IPS-18a (cell line): Measurements from ENCODE around the gene WNK1.
"Not testable (repeated sequence)": the region's sequence is repeated elsewhere in the genome, so short reads cannot be mapped to it uniquely, and the experiment has no call there.

Source experiments
- H3K27ac ChIP-seq: one replicate; pipeline ENCODE4 v1.5.1; 2013; ENCODE audit warnings: low read length
- H3K27me3 ChIP-seq: one replicate; pipeline ENCODE4 v1.6.1; 2013; ENCODE audit warnings: mild to moderate bottlenecking, low read length; ENCODE audit not compliant: control insufficient read depth, insufficient read depth
- H3K36me3 ChIP-seq: one replicate; pipeline ENCODE4 v1.6.1; 2013; ENCODE audit warnings: low read depth, low read length; ENCODE audit not compliant: control insufficient read depth
- H3K4me1 ChIP-seq: one replicate; pipeline ENCODE4 v1.6.1; 2013; ENCODE audit warnings: low read depth, low read length; ENCODE audit not compliant: control insufficient read depth
- H3K4me3 ChIP-seq: one replicate; pipeline ENCODE4 v1.5.1; 2013; ENCODE audit warnings: low read length
- H3K9ac ChIP-seq: one replicate; pipeline ENCODE4 v1.6.1; 2013; ENCODE audit warnings: mild to moderate bottlenecking, low read length, moderate library complexity
- H3K9me3 ChIP-seq: one replicate; pipeline ENCODE4 v1.6.1; 2013; ENCODE audit warnings: low read depth, low read length; ENCODE audit not compliant: control insufficient read depth

Gene WNK1

DNA sequence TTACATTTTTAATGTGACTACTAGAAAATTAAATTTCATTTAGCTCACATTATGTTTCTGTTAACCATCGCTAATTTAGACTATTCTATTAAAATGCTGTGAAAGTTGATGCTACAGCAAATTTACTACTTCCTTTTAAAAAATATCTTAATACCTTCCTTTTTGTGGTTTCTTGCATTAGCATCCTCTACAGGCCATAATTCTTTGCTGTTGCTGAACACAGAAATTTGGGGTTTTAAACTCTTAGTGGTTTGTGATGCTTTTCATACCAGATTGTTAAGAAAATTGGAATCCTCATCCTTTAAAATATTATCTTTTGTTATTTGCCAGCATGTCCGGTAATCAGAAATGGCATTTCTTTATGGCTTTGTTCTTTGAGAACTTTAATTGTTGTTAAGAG, 18.1 kb downstream of the WNK1 start:
- H3K9ac ChIP-seq, result no peak overlapping the region
- no peaks in the 10 kb centered on the region for H3K27me3 ChIP-seq
- H3K27ac ChIP-seq, result no peak overlapping the region
- H3K4me3 ChIP-seq, result no peak overlapping the region
- H3K4me1 ChIP-seq, result peaks cover 3% of the 10 kb centered on the region
- H3K9me3 ChIP-seq, result no peaks in the 10 kb centered on the region
- no peaks in the 10 kb centered on the region for H3K36me3 ChIP-seq

GRCh38 chr12:772056-772697, 19.8 kb downstream of the WNK1 start:
- Histone ChIP-seq H3K36me3 (no peaks in the 10 kb centered on the region), H3K4me1 (peaks cover 3% of the 10 kb centered on the region), H3K27ac (no peak overlapping the region), H3K9me3 (no peaks in the 10 kb centered on the region), H3K9ac (no peak overlapping the region), H3K4me3 (no peak overlapping the region), H3K27me3 (no peaks in the 10 kb centered on the region)

DNA sequence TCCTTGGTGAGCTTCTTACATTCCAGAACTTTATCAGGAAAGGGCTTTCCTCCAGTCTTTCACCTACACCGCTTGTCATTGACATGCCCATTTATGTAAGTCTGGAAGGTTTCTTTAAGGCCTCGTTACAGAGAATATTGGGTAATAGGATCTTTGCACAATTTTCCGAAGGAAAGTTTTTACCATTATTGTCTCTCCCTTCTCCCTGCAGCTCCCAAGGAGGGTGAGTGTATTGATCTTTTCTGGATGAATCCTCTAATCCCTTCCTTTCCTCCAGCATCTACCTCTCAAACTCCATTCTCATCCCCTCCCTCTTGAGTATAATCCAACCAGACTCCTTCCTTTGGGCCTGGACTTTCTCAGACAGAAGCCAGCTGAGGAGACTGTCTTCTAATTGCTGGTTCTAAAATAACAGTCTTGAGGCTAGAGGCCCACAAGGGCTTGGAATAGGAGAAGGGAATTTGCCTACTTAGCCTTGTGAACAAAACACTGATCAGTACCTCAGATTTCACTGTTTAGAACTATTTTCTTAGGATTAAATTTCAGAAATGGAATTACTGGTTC, 21.8 kb downstream of the WNK1 start:
- Histone ChIP-seq H3K4me1 (peaks cover 3% of the 10 kb centered on the region), H3K9ac (no peak overlapping the region), H3K27me3 (no peaks in the 10 kb centered on the region), H3K27ac (no peak overlapping the region), H3K36me3 (no peaks in the 10 kb centered on the region), H3K9me3 (no peaks in the 10 kb centered on the region), H3K4me3 (no peak overlapping the region)

GRCh38 chr12:775973-776771, 23.8 kb downstream of the WNK1 start:
- not testable (repeated sequence) for H3K9ac ChIP-seq, H3K9me3 ChIP-seq, H3K27me3 ChIP-seq, H3K4me3 ChIP-seq, H3K27ac ChIP-seq, H3K36me3 ChIP-seq, H3K4me1 ChIP-seq

DNA sequence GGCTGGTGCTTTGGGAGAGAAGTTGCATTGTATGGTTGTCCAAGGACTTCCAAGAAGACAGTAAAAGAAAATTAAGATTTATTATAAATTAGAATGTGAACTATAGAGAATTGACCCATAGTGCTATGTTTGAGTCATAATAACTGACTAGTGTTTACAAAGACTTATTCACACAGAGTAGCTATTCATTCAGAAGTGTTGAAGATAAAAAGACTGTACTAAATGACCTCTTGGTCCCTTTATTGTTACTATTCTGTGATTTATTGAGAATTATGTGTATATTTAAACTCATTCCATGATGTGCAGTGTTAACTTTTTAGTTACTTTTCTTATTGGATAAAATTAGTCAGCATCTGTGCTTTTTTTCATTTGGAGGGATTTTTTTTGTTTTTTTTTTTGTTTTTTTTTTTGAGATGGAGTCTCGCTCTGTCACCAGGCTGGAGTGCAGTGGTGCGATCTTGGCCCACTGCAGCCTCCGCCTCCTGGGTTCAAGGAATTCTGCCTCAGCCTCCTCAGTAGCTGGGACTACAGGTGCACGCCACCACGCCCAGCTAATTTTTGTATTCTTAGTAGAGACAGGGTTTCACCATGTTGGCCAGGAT, 24.5 kb downstream of the WNK1 start:
- H3K9ac ChIP-seq, H3K27ac ChIP-seq, H3K4me3 ChIP-seq, H3K9me3 ChIP-seq, H3K36me3 ChIP-seq, H3K27me3 ChIP-seq, H3K4me1 ChIP-seq: not testable (repeated sequence)

DNA sequence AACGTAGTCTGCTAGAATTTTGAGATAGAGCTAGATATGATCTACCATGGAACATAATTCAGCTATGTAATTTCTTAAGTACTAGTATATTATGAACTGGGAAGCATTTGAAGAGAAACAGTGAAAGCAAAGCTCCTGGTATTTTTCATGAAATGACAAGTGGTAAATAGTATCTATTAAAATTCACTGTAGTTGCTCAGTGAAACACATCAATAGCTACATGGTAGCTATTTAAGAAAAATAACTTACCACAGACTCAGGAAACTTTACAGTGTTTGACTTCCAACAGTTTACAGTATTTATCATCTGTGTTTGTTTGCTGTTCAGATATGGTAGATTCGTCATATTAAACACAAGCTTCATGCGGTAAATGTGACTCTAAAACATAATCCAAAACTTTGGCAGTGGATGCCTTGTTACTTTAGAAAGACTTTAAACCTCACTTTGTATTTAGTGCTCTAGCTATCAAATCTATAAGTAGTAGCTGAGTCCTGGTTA, 25.2 kb downstream of the WNK1 start:
- no peaks in the 10 kb centered on the region for H3K9me3 ChIP-seq
- no peak overlapping the region for H3K4me3 ChIP-seq
- no peaks in the 10 kb centered on the region for H3K27me3 ChIP-seq
- H3K27ac ChIP-seq, result no peak overlapping the region
- no peak overlapping the region for H3K9ac ChIP-seq
- H3K36me3 ChIP-seq, result no peaks in the 10 kb centered on the region
- H3K4me1 ChIP-seq, result peaks cover 9% of the 10 kb centered on the region

GRCh38 chr12:778615-779014, 26.2 kb downstream of the WNK1 start:
- no peaks in the 10 kb centered on the region for H3K9me3 ChIP-seq
- H3K27ac ChIP-seq, result no peak overlapping the region
- H3K36me3 ChIP-seq, result no peaks in the 10 kb centered on the region
- no peak overlapping the region for H3K9ac ChIP-seq
- H3K27me3 ChIP-seq, result no peaks in the 10 kb centered on the region
- peaks cover 9% of the 10 kb centered on the region for H3K4me1 ChIP-seq
- no peak overlapping the region for H3K4me3 ChIP-seq

- H3K4me3 ChIP-seq, result no peak overlapping the region
- H3K27ac ChIP-seq, result no peak overlapping the region
- H3K9ac ChIP-seq, result no peak overlapping the region
- H3K9me3 ChIP-seq, result no peaks in the 10 kb centered on the region
- peaks cover 5% of the 10 kb centered on the region for H3K4me1 ChIP-seq
- no peaks in the 10 kb centered on the region for H3K36me3 ChIP-seq
- no peaks in the 10 kb centered on the region for H3K27me3 ChIP-seq
Measured at GRCh38 chr12:779745-780734, 27.7 kb downstream of the WNK1 start.

DNA sequence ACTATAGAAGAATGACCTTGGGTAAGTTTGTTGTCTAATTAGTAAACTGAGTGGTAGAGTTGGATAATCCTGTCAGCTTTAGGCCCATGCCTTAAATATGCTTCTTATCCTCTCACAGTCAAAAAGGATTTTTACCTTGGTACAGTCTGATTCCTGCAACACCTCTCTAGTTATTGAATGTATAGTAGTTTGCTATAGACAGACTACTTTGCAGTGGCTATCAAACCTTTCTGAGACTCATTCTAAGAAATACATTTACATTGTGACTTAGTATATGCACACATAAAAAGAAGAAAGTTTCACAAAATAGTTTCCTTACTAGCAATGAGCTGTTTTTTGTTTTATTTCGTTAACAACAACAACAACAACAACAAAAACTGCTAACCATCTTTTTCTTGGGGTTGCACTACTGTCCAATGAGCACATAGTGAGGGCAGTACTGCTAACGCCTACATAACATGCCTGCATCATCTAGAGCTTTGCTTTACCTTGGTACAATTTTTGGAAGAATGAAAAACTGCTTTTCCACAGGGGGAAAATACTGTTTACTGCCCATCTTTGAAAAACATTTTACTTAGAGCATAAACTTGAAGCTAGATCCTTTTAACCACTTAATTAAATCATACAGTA, 28.5 kb downstream of the WNK1 start:
- no peak overlapping the region for H3K27ac ChIP-seq

DNA sequence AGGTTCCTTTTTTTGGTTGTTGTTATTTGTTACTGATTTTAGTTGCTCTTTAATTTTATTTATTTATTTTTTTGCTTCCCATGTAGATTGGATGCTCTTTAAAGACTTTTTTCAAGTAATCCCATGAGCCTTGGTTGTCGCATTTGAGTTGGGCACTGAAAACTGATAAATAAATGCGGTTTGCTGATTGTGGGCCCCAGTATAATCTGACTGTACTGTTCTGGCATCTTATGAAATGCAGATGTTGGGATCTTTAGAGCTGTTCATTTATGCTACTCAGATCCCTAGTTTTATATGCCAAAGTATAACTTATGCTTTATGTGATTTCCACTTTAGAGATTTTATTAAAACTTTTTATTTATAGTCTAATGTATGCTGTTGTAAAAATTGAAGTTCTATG, 33.3 kb downstream of the WNK1 start:
- H3K36me3 ChIP-seq, result no peaks in the 10 kb centered on the region
- H3K27me3 ChIP-seq, result no peaks in the 10 kb centered on the region

More for the DNA sequence above, 28.5 kb downstream of the WNK1 start:
- Histone ChIP-seq H3K27me3 (no peaks in the 10 kb centered on the region), H3K9me3 (no peaks in the 10 kb centered on the region), H3K36me3 (no peaks in the 10 kb centered on the region), H3K9ac (no peak overlapping the region), H3K4me3 (no peak overlapping the region), H3K4me1 (peaks cover 5% of the 10 kb centered on the region)

More for the DNA sequence above, 33.3 kb downstream of the WNK1 start:
- Histone ChIP-seq H3K4me3 (no peak overlapping the region), H3K27ac (no peak overlapping the region), H3K9ac (no peak overlapping the region), H3K4me1 (peaks cover 3% of the 10 kb centered on the region), H3K9me3 (no peaks in the 10 kb centered on the region)
